ENCODE measurements around the gene PHGDH.
A peak's percentile ranks its signal among the peaks of the same experiment; 100 is the strongest.
"Not testable (repeated sequence)": the region's sequence is repeated elsewhere in the genome, so short reads cannot be mapped to it uniquely, and the experiment has no call there.

Gene PHGDH

GRCh38 chr1:119701659-119702058 lies 10.1 kb upstream of the PHGDH start:
- Histone ChIP-seq H3K9me3 (ENCODE audit: low read length) (peaks cover 4% of the 10 kb centered on the region; the same call in 1 of the 2 replicates), H2AFZ (ENCODE audit: low read length) (no peak overlapping the region), H3K4me1 (ENCODE audit: insufficient read depth, low read length, severe bottlenecking) (no peaks in the 10 kb centered on the region), H3K9ac (ENCODE audit: low read length) (no peak overlapping the region), H4K20me1 (ENCODE audit: insufficient read depth, low read length) (no peaks in the 10 kb centered on the region), H3K4me3 (ENCODE audit: low read depth, low read length, poor library complexity, severe bottlenecking) (no peak overlapping the region), H3K79me2 (ENCODE audit: insufficient read depth, low read length) (no peaks in the 10 kb centered on the region), H3F3A (ENCODE audit: insufficient read depth, low read length) (no peaks in the 10 kb centered on the region), H3K9me2 (ENCODE audit: low read depth, low read length) (no peaks in the 10 kb centered on the region), H3K27me3 (ENCODE audit: insufficient read depth, low read length) (no peaks in the 10 kb centered on the region), H3K27ac (ENCODE audit: low read depth, low read length, poor library complexity, severe bottlenecking) (no peak overlapping the region), H3K36me3 (ENCODE audit: insufficient read depth, low read length) (no peaks in the 10 kb centered on the region), H3K4me2 (ENCODE audit: low read length) (no peak overlapping the region)
- TF ChIP-seq, protein P1, sequence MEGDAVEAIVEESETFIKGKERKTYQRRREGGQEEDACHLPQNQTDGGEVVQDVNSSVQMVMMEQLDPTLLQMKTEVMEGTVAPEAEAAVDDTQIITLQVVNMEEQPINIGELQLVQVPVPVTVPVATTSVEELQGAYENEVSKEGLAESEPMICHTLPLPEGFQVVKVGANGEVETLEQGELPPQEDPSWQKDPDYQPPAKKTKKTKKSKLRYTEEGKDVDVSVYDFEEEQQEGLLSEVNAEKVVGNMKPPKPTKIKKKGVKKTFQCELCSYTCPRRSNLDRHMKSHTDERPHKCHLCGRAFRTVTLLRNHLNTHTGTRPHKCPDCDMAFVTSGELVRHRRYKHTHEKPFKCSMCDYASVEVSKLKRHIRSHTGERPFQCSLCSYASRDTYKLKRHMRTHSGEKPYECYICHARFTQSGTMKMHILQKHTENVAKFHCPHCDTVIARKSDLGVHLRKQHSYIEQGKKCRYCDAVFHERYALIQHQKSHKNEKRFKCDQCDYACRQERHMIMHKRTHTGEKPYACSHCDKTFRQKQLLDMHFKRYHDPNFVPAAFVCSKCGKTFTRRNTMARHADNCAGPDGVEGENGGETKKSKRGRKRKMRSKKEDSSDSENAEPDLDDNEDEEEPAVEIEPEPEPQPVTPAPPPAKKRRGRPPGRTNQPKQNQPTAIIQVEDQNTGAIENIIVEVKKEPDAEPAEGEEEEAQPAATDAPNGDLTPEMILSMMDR (IDR thresholded peaks at IDR 0.05; ENCODE audit: low read length) = no peak
- TF ChIP-seq EZH2 (IDR thresholded peaks at IDR 0.05; ENCODE audit: borderline replicate concordance, low read length) = no peak

- no peak overlapping the region for H3K4me3 ChIP-seq (ENCODE audit: low read depth, low read length, poor library complexity, severe bottlenecking)
- H3K27me3 ChIP-seq (ENCODE audit: insufficient read depth, low read length) = no peaks in the 10 kb centered on the region
- no peaks in the 10 kb centered on the region for H4K20me1 ChIP-seq (ENCODE audit: insufficient read depth, low read length)
- no peak overlapping the region for H2AFZ ChIP-seq (ENCODE audit: low read length)
- no peak overlapping the region for H3K27ac ChIP-seq (ENCODE audit: low read depth, low read length, poor library complexity, severe bottlenecking)
- no peaks in the 10 kb centered on the region for H3K79me2 ChIP-seq (ENCODE audit: insufficient read depth, low read length)
- no peaks in the 10 kb centered on the region for H3K36me3 ChIP-seq (ENCODE audit: insufficient read depth, low read length)
- H3F3A ChIP-seq (ENCODE audit: insufficient read depth, low read length) = no peaks in the 10 kb centered on the region
- peaks cover 4% of the 10 kb centered on the region; the same call in 1 of the 2 replicates for H3K9me3 ChIP-seq (ENCODE audit: low read length)
- no peak overlapping the region for H3K9ac ChIP-seq (ENCODE audit: low read length)
- H3K9me2 ChIP-seq (ENCODE audit: low read depth, low read length) = no peaks in the 10 kb centered on the region
- H3K4me2 ChIP-seq (ENCODE audit: low read length) = no peak overlapping the region
- TF ChIP-seq EZH2 (IDR thresholded peaks at IDR 0.05; ENCODE audit: borderline replicate concordance, low read length) = no peak
- TF ChIP-seq, protein P1 (IDR thresholded peaks at IDR 0.05; ENCODE audit: low read length) = no peak
- no peaks in the 10 kb centered on the region for H3K4me1 ChIP-seq (ENCODE audit: insufficient read depth, low read length, severe bottlenecking)
Observed at GRCh38 chr1:119702384-119702783, 9.3 kb upstream of the PHGDH start.

DNA sequence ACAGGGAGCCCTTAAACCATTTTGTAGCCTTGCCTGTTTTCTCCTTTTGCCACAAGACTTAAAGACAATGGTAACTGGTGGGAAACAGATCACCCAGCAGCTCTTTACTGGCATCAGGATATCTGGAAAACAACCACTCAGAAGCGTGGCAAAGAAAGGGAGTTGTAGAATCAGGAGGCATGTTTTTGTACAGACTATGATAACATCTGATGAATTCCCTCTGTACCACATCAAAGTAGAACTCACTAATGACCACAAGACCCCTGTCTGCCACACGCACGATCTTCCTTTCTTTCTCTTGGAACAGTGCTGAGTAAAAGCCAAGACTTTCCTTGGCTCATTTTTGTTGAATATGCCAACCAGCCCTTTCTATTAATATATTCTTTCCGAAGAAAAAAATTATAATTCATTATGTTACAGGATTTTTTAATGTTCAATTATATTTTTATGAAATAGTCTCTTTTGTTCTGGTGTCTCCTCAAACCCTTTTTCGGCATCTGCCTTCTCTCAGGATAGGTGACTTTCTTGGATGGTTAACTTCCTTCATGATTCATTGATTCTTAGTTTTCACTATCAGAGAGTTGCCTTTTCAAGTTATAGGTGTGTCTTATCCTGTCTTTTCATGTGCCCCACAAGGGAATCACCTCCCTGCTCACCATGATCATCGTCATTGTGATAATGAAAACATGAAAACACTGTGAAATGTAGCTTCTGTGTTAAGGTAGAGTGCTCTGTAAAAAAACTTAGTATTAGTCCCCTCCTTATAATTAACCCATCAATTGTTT lies 7.9 kb upstream of the PHGDH start:
- no peak overlapping the region for H3K4me2 ChIP-seq (ENCODE audit: low read length)
- no peaks in the 10 kb centered on the region for H3F3A ChIP-seq (ENCODE audit: insufficient read depth, low read length)
- H3K36me3 ChIP-seq (ENCODE audit: insufficient read depth, low read length) = no peaks in the 10 kb centered on the region
- no peak overlapping the region for H3K9ac ChIP-seq (ENCODE audit: low read length)
- no peaks in the 10 kb centered on the region for H3K27me3 ChIP-seq (ENCODE audit: insufficient read depth, low read length)
- TF ChIP-seq, protein P1 (IDR thresholded peaks at IDR 0.05; ENCODE audit: low read length) = no peak
- TF ChIP-seq EZH2 (IDR thresholded peaks at IDR 0.05; ENCODE audit: borderline replicate concordance, low read length) = no peak
- no peak overlapping the region for H3K27ac ChIP-seq (ENCODE audit: low read depth, low read length, poor library complexity, severe bottlenecking)
- H3K9me3 ChIP-seq (ENCODE audit: low read length) = peaks cover 4% of the 10 kb centered on the region; the same call in 1 of the 2 replicates
- H3K4me3 ChIP-seq (ENCODE audit: low read depth, low read length, poor library complexity, severe bottlenecking) = no peak overlapping the region
- H3K4me1 ChIP-seq (ENCODE audit: insufficient read depth, low read length, severe bottlenecking) = no peaks in the 10 kb centered on the region
- H3K9me2 ChIP-seq (ENCODE audit: low read depth, low read length) = no peaks in the 10 kb centered on the region
- H3K79me2 ChIP-seq (ENCODE audit: insufficient read depth, low read length) = no peaks in the 10 kb centered on the region
- H2AFZ ChIP-seq (ENCODE audit: low read length) = no peak overlapping the region
- H4K20me1 ChIP-seq (ENCODE audit: insufficient read depth, low read length) = no peaks in the 10 kb centered on the region

DNA sequence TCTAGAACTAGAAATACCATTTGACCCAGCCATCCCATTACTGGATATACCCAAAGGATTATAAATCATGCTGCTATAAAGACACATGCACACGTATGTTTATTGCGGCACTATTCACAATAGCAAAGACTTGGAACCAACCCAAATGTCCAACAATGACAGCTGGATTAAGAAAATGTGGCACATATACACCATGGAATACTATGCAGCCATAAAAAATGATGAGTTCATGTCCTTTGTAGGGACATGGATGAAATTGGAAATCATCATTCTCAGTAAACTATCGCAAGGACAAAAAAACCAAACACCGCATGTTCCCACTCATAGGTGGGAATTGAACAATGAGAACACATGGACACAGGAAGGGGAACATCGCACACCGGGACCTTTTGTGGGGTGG lies 5.1 kb upstream of the PHGDH start:
- not testable (repeated sequence) for H3K4me3 ChIP-seq (ENCODE audit: low read depth, low read length, poor library complexity, severe bottlenecking); H4K20me1 ChIP-seq (ENCODE audit: insufficient read depth, low read length); H3K36me3 ChIP-seq (ENCODE audit: insufficient read depth, low read length)

GRCh38 chr1:119711356-119711803 lies 354 bp upstream of the PHGDH start:
- not testable (repeated sequence) for H3K27me3 ChIP-seq (ENCODE audit: insufficient read depth, low read length); H3K27ac ChIP-seq (ENCODE audit: low read depth, low read length, poor library complexity, severe bottlenecking); H3F3A ChIP-seq (ENCODE audit: insufficient read depth, low read length); H4K20me1 ChIP-seq (ENCODE audit: insufficient read depth, low read length); H3K9me2 ChIP-seq (ENCODE audit: low read depth, low read length); H3K9me3 ChIP-seq (ENCODE audit: low read length); H3K36me3 ChIP-seq (ENCODE audit: insufficient read depth, low read length)
- peak overlapping the region; percentile 93 for H3K9ac ChIP-seq (ENCODE audit: low read length)
- H2AFZ ChIP-seq (ENCODE audit: low read length) = 0 out of 2 replicates have a peak overlapping the region, but pooled peaks have one; percentile 40
- H3K79me2 ChIP-seq (ENCODE audit: insufficient read depth, low read length) = peaks cover 25% of the 10 kb centered on the region
- peaks cover 23% of the 10 kb centered on the region for H3K4me1 ChIP-seq (ENCODE audit: insufficient read depth, low read length, severe bottlenecking)
- H3K4me2 ChIP-seq (ENCODE audit: low read length) = peak overlapping the region; percentile 90
- H3K4me3 ChIP-seq (ENCODE audit: low read depth, low read length, poor library complexity, severe bottlenecking) = peak overlapping the region; percentile 98

More for the DNA sequence above, 5.1 kb upstream of the PHGDH start:
- H3F3A ChIP-seq (ENCODE audit: insufficient read depth, low read length); H3K9me3 ChIP-seq (ENCODE audit: low read length); H3K4me2 ChIP-seq (ENCODE audit: low read length); H3K27ac ChIP-seq (ENCODE audit: low read depth, low read length, poor library complexity, severe bottlenecking); H3K4me1 ChIP-seq (ENCODE audit: insufficient read depth, low read length, severe bottlenecking); H3K79me2 ChIP-seq (ENCODE audit: insufficient read depth, low read length); H3K27me3 ChIP-seq (ENCODE audit: insufficient read depth, low read length); H2AFZ ChIP-seq (ENCODE audit: low read length); H3K9ac ChIP-seq (ENCODE audit: low read length); H3K9me2 ChIP-seq (ENCODE audit: low read depth, low read length): not testable (repeated sequence)

All from OCI-LY1 (cell line).